COR-L47 (cell line): ENCODE data around the gene LRCH1.

Source experiments
- DNase-seq: peaks from one replicate; lab custom pipeline; 2025; lab: John Stamatoyannopoulos, UW

LRCH1 gene

DNA sequence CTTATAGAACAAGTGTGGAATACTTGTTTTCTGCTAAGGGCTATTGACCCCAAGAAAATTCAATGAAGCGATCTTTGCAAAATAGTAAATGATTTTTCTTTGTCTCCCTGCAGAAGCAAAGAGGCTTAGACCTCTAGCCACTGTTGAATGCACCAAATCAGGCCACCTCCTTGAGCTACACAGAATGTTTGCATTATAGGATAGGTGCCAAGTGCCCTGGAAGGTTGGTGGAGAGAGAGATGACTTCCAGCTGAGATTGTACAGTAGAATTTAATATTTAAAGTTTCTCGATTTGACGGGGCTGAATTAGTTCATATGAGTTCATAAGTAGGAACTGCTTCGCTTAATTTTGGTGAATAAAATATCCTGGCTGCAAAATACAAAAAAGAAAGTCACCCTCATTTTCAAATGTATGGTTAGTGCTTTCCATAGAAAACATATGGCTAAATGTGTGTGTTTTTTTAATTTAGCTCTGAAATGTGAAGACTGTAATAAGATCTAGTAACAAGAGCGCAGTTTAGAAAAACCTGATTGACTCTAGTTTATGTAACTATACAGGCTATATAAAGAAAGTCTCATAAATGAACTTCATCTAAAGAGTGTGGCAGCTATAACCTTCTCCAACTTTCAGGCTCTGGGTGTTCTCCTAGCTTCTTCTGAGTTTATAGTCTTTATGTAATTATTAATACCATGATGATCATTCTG lies 41.6 kb downstream of the LRCH1 start:
- DNase-seq, result no peak

DNA sequence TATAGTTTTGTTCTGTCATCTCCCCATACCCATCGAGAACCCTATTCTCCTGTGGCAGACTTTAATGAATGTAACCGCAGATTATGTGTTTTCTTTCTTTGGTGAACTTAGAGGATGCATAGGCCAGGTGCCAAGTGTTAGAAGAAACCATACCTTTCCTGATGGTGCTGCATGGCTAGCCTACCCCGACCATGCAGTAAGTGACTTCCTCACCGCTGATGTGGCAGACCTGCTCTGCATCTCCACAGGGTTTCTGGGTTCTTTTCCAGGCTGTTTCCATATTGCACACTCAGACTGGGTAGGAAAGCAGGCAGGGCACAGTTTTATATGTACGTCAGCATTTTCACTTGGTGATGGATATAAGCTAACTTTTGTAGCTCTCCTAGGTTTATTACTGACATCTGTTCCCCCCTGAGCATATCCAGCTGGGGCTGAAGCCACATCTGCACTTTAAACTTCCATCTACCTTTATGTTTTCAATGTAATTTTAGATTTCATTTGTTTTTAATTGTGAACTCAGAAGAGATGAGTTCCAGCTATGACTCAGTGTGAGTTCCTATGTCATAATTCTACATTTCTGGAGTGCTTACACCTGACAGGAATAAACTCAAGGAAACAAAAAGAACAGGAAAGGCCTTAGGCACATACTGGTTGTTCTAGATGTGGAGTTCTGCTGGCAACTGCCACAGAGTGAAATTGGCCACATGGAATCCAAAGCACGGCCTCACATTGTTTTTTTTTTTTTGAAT lies 42.3 kb downstream of the LRCH1 start:
- no peak for DNase-seq

DNA sequence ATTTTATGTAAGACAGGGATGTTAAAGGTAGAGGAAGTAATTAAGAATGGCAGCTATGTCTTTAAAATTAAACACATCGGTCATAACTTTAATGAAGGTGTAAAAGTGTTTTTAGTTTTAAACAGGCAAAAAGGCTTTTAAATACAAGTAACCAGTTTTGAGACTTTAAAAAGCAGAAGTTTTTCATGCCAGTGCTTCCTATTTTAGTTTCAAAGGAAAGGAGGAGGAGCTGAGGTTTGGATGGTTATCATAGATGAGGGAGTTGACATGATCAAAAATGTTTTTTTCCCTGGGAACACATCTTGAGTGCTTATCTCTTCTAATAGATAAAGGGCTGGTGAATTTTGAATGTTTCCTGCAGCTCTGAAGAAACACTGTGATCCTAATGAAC lies 42.9 kb downstream of the LRCH1 start:
- no peak for DNase-seq

DNA sequence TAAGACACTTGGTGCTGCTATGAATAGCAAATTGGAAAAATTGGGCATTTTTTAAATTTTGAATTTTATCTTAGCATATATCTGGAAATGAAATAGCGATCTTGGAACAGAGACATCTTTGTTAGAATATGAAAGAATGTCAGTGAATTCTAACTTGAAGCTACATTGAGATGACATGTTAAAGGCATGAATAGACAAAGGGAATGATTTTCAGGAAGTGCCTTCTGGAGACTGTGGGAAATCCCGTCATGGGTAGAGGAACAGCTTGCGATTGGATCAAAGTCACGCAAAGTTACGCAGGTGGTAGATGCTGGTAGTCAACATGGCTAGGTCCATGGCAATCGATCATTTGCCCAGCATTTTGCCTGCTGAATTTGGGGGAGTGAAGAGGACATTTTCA lies 43.5 kb downstream of the LRCH1 start:
- DNase-seq, result no peak

DNA sequence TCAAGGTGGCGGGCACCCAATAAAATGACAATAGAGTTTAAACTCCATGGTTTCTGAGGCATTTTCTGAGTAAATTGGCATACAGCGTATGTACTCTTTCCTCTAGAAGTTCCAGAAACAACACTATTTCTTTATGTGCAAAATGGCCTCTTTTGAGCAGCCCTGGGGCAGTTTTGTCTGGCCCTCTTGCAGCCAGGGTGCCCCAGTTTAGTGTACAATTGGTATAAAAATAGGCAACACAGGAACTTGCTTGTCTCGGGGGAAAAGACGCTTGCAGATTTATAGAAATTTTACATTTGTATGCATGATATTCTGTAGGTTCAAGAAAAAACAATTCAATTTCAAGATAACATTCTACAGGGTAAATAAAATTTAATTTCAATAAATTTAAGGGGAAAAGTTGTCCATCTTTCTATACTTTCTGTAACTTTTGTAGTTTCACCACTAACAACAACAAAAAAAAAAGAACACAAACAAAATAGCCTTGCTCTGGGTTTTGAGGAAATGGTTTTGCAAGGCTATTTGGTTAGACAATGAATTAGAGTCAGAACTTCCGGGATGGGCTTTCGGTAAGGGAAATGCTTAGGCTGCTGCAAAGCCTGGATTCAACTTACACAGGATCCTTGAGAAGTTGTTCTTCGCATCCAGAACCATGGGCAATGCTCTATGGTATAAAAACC lies 45.3 kb downstream of the LRCH1 start:
- no peak for DNase-seq

DNA sequence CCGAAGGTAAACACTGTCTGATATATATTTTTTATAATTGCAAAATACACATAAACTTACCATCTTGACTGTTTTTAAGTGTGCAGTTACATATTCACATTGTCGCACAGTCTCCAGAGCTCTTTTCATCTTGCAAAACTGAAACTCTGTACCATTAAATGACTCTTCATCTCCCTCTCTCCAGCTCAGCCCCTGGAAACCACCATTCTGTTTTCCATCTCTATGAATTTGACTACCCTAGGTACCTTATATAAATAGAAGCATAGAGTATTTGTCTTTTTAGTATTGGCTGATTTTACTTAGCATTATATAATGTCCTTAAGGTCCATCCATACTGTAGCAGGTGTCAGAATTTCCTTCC lies 45.8 kb downstream of the LRCH1 start:
- no peak for DNase-seq

DNA sequence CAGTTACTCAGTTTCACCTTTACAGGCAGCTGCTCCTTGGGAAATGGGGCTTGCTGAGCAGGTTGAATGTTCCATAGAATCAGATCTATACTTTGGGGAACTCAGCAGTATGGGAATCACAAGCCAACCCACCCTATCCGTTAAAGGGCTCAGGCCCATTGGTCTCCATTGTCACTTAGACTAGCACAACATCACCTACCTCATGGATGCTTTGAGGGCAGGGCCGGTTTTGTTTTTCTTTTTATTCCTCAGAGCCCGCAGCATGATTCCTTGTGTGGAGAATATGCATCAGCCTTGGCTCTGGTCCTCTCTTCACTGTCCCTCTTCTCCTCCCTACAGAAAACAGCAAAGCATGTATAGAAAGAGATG lies 48.0 kb downstream of the LRCH1 start:
- no peak for DNase-seq

DNA sequence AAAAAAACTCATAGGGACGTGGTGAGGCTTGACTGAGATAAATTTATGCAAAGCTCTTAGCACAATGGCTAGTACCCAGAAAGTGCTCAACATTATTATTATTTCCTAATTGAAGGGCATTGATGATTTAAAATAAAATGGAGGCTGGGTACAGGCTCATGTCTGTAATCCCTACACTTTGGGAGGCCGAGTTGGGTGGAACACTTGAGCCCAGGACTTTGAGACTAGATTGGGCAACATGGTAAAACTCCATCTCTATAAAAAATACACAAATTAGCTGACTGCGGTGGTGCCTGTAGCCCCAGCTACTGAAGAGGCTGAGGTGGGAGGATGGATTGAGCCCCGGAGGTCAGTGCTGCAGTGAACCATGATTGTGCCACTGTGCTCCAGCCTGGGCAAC lies 49.6 kb downstream of the LRCH1 start:
- no peak for DNase-seq

DNA sequence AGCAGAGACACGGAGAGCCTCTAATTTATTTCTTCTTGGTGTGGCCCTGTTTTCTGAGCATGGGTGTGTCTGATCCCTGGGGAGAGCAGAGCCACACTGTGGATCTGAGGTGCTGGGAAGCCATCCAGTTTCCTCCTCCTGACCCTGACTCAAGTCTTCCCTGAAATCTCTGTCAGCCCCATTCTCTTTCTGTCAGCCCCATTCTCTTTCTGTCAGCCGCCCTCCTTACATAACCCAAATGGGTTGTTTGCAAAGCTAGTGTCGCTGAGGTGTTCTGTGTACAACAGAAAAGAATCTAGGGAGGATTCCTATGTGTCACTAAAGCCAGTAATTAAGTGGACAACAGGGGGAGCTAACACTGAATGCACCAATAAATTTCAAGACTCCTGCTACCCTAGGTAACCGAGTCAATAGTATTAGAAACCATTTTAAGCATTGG lies 50.2 kb downstream of the LRCH1 start:
- DNase-seq, result no peak

DNA sequence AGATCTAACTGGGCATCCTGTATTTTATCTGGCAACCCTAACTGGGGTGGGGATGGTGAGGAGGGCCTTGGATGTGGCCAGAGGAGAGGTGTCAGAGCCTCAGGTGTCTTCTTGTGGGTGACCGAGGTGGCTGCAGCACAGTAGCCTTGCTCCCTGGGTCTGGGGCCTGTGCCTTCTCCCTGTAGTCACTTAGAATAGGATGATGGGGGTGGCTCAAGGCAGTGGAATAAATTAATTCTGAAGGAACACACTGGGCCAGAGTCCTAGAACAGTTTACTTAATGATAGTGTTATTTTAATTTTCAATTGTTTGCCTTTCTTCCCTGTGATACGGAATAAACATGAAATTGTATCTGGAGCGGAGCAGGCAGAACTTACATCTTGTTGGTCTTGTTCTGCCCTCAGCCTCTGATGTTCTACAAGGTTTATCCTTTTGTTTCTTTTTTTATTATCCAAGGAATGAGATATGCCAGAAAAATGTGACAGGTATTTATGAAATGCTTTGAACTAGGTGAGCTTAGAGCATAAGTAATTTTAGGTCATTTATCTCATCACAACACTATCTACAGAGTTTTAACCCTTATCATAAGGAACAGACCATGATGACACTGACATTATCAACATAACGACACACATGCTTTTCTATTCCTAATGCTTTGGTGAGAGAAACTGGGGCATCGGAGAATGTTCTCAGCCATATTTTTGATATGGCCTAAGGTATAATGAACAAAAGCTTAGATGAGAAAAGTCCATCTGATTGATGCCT lies 51.4 kb downstream of the LRCH1 start:
- no peak for DNase-seq

DNA sequence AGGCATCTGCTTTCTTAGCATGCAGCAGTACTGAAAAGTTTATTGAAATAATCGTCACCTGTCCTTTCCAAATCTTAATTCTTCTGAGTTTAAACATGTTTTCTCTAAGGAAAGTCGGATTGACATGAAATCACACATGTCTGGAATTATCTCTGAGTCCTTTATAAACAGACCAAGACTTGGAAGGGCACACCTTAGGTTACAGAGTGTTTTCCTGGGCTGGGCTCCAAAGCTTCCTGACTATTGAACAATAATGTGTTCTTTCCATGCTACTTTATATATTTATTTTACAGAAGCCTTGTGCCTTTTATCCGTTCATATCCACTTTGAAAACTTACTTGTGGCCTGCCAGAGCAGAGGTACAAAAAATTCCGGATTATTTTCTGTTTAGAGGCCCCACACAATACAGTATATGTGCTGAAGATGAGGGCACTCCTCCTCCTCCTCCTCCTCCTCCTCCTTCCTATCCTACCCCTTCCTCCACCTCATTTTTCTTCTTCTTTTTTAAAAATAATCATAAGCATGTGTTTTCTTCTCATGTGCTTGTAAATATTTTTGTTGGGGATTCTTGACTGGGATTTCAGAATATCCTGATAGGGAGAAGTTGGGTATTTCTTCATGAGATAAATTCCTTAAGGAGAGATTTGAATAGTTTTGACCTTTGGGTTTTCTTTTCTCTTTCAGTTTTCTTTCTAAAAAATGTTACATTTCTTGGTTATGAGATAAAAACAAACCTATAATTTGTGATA lies 52.3 kb downstream of the LRCH1 start:
- DNase-seq, result no peak

DNA sequence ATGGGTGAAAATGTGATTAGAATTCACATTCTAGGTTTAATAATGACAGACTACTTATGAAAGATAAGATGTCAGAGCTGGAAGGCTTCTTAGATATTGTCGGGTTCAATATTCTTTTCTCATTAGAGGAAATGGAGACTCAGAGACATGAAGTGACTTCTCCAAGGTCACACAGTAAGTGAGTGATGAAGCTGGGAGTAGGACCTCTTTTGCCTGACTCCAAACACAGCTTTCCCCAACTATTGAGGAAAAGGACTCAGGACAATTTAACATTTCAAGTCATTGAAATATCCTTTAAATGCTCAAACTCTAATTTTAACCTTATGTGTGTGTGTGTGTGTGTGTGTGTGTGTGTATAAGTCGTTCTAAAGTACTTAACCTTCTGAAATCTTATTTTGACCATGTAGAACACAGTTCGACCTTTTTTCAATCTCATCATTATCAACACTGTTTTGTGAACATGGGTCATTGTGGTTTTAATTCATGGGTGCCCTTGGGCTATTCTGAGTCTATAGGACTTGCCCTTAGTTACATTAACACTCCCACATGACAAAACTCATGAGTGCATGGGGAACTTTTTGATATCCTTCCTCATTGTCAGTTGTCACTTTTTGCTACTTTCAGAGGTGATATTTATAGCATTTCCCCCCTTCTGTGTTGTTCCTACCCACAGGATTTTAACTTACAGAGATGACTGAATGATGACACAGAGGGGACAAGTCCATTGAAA lies 53.0 kb downstream of the LRCH1 start:
- DNase-seq, result no peak

DNA sequence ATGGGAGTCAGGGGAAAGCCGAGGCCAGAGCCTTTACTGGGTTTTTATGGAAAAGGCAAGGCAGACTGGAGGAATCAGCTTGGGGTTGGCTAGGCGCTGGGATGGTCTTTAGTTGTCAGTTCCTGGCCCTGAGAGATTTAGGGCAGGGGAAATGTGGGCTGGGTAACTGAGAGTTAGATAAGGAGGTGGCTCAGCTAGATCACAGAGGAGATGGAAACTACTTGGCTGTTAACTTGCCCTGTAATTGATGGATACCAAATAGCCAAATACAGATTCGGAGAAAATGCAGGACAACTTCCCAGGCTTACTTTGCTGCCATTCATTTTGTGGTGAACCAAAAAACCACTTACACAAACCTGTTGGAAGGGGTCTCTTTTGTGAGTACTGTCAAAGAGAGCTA lies 54.0 kb downstream of the LRCH1 start:
- no peak for DNase-seq

DNA sequence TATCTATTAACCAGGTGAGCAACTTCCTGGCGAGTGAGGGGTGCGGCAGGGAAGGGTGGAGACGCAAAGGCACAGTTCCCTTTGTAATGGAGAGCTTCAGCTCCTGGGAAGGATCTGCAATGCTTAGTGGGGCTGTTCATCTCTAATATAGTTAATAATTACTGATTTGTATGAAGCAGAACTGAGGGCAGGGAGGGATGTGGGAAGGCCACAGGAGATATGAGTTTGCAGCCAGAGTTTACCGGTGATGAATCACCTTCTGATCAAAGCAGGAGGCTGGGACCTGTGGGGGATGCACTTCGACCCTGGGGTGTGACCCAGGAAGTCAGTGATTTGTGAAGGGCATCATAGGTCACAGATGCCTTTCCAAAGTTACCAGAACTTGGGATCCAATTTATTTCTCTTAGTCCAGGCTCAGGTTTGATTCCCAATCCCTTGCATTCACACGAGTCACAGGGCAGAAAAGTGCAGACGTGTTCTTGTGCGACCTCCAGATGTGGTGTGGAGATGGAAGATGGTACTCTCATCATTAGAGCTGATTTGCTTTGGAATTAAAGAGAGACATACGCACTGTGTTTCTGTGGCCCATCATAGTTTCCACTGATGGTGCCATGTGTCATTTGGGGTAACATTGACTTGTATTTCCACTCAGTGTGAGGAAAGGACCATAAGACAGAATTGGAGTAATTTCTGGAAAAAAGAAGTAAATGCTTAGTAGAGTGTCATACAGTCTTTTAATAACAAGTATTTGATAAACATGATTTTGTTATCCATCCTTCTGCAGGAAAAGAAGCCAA lies 55.0 kb downstream of the LRCH1 start:
- DNase-seq, result no peak

DNA sequence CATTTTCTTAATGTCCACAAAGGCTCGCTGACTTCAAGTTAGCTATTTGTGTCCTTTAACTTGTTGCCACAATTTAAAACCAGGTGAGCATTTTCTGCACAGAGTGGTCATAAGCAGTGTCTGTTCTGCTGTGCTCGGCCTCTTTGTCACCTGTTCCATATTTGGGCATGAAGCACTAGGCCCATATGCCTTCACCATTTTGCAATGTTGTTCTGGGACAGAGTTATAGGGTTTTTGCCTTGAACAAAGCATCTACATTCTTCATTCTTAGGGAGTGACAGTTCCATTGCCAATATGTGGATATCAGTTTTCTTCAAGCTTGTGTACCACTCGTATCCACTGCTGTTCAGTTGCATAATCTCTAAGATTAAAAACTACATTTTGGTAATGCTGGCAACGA lies 56.1 kb downstream of the LRCH1 start:
- no peak for DNase-seq

DNA sequence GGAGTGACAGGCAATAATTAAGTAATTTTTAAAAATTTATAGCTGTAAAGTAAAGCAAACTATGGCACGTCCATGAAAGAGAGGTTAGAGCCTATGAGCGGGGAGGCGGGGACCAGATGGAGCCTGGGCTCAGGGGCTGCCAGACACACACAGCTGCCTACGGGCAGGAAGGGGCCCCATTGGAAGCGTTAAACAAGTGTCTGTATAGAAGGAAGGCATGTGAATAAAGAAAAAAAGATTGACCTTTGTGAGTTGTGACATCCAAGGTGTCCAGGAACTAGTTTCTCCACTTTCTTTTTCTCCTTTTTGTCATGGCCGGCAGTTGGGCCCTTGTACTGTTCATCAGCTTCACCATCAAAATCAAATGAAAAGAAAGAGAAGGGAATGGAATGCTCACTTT lies 56.8 kb downstream of the LRCH1 start:
- DNase-seq, result no peak

DNA sequence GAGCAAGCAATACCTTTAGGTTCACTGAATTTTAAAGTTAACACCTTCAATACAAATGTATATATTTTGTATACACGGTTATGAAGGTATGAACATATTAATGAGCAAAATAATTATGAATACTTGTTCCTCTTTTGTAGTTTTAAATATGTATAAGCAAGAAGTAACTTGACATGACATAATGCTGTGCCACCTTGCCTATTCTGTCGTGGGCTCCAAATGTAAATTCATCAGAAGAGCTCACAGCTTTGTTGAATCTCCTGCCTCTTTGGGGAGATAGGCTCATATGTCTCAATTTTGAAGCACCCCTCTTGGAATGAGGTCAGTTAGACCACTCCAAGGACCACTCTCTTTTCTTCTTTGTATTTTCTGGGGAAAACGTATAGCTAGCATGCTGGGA lies 59.3 kb downstream of the LRCH1 start:
- DNase-seq, result no peak

DNA sequence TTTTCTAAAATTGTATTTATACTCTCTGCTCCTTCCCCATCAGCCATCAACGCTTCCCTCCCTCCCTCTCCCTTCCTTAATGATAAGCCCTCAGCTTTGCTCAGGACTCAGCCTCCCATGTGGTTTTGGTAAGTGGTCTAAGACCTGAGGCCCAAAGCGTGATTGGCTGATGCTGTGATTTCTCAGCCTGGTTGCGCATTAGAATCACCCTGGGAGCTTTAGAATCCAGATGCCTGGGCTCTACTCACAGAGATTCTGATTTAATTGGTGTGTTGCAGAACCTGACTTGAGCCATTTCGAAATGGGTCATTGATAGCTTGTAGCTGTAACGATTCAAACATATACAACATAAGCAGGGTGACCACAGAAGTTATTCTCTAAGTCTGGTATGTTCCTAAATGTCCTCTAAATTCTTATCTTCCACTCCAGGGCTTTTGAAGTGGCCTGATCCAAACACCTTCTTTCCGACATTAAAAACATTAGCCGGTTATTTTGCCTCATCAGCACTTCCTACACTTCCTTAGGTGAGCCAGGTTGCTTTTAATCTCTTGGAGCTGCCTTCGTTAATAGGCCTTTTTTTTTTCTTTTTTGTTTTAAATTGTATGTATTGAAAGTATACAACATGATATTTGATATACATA lies 60.6 kb downstream of the LRCH1 start:
- DNase-seq, result no peak

DNA sequence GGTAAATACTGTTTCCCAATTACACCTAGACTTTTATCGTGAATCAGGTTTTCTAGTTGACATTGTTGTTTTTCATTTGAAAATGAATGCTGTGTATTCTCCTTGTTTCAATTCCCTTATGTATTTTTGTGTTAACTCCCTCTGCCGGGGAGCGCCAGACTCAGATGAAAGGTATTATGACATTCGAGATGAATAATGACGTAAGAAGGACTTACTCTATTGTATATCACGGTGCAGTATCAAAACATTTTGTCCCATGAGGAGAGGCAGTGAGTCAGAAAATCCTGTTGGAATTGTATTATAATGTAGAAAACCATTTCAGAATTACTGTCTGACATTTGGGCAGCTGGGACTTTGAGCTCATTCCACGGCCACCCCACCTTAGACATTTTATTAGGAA lies 61.6 kb downstream of the LRCH1 start:
- no peak for DNase-seq
